Hematopoietic multipotent progenitor cell treated with erythropoietin and hydrocortisone succinate and interleukin-3 and kit ligand, for 17 days (in vitro differentiated cells): ENCODE data around the gene ARHGAP8.

ENCODE experiments used
- DNase-seq: peaks from one replicate; pipeline ENCODE4 v3.0.0-alpha.2; 2015; ENCODE audit warnings: low spot score

The ARHGAP8 gene

DNA sequence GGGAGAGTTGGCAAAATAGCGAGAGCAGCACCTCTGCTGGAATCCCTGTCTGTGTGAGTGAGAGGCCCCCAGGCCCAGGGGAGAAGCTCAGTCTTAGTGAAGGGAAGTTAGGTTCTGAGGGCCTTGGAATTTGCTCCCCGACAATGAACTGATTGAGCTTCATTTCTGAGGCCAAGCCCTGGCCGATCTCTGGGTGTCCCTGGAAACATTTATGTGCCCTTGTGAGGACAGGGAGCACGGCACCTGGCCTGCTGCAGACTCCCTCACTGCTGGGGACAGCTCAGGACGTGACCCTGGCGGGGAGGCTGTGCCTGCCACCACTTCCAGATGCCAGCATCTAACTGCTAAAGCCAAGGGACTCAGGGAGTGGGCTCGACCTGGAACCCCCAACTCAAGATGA is 52.0 kb downstream of the ARHGAP8 start:
- no peak for DNase-seq

DNA sequence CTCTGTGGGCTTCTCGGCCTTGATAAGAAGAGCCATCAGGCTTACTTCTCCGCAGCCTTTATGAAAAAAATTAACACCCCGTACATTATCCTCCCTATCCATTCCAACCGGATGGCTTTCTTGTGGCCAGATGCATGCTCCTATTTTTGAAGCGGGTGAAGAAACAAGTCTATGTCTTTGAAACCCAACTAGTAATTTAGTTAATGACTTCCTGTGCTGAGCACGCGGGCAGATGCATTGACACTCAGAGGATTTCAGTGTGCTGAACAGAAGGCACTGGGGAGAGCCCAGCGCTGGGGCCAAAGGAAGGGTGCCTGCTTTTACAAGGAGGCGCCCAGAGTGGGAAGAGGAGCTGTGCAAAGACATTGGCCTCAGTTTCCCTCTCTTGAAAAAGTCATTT is 53.3 kb downstream of the ARHGAP8 start:
- DNase-seq: no peak

DNA sequence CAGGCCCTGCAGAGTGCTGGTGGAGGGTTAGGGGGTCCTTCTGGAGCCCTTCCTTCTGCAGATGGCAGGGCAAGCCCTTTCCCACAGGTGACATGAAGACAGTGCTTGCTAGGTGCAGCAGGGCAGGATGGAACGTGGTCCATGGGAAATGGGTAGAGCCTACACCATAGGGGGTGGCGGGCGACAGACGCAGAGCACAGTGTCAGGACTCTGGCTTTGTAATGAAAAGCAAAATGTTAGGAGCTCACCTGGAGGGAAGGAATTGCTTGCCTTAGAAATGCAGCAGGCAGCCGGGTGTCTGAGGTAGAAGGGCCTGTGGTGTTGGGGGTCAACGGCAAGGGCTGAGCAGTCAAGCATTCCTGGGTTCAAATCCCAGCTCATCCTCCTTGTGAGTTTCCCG is 54.9 kb downstream of the ARHGAP8 start:
- no peak for DNase-seq

DNA sequence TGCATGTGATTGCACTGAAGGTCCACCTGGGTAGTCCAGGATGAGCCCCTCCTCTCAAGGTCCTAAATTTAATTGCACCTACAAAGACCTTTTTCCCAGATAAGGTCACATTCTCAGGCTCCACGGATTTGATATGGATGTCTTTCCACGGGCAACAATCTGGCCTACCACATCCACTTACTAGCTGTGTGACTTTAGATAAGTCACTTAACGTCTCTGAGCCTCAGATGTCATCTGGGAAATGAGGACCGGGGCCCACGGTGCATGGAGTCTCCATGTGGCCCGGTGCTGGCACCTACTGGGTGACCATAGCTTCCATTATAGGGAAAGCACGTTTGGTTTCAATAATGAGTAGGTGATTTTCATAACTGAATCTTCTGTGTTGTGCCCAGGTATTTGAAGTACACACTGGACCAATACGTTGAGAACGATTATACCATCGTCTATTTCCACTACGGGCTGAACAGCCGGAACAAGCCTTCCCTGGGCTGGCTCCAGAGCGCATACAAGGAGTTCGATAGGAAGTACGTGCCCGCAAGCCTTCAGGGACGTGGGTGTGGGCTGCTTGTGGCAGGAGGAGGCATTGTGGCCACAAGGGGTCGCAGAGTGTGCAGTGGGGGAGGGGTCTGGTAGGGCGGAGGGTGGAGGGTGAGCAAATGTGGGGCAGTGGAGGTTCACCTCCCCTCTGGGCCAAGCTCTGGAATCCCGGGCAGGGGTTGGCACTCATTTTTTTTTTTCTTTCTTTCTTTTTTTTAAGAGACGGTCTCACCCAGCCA is 55.7 kb downstream of the ARHGAP8 start:
- DNase-seq: no peak

DNA sequence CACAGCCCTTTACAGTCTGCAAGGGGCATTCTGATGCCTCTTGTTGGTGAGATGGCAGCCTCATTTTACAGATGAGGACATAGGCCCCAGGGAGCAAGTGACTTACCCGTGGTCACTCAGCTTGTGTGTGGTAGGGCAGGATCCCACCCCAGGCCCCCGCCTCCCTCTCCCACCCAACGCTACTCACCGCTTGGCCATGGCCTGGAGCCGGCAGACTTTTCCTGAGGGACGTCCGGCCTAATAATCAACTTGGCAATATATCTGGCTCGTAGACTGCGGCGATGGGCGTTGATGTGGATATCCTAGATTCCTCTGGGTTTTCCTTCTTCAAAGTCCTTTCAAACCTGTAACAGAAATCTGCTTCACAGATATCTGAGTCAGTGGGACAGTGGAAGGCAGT is 57.1 kb downstream of the ARHGAP8 start:
- DNase-seq: no peak

DNA sequence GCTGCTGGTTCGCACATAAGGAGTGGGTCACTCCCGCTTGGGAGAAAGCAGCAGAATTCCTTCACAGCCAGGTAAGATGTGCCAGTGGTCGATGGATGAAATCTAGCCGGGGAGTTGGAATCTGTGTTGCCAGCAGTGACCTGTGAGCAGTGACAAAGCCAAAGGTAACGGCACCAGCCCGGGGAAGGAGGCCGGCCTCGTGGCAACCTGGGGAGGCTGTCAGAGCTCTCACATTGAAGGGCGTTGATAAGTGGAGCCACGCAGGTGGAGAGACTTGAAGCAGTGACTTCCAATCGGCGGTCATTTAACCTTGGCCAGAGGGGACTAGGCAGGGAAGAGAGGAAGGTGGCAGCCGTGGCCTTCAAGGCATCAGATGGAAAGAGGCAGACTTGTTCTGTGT is 58.8 kb downstream of the ARHGAP8 start:
- no peak for DNase-seq

DNA sequence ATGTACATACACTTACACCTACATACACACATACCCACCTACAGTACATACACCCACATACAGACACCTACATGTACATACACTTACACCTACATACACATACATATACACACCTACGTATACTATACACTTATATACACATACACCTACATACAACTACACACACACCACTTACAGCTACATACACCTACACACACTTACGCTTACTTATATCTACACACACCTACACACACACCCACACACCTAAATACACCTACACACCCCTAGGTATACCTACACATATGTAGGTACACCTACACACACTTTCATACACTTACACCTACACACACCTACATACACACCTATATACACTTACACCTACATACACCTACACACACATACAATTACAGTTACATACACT is 61.0 kb downstream of the ARHGAP8 start:
- no peak for DNase-seq

DNA sequence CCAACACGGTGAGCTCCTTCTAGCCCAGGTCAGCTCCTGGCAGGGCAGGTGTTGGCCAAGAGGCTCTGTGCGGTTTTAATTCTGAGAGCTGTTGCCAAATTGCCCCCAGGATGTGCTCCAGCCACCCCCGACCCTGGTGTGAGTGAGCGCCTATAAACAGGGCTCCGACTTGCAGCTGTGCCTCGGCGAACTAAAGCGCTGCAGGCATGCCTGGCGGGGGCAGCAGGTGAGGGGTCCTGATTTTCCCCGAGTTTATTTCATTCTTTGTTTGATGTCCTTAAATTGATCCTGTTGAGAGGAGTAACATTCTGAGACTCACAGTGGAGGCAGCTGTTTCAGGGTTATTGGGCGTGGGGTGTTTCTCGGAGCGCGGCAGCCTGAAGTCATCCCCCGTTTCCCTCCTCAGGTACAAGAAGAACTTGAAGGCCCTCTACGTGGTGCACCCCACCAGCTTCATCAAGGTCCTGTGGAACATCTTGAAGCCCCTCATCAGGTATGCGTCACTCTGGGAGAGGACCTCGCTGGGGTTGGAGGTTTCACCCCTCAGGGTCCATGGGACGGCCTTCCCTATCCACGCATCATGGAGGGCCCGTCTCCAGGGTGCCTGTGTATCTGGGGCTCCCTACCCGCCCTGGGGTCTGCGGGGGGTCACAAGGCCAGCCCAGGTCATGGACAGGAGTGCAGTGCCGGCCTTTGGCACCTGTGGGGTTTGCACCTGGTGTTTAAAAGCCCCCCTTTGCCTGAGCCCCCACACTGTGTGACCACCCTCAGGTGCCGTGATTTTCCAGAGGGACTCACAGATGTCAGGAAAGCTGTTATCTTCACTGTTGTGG is 62.1 kb downstream of the ARHGAP8 start:
- no peak for DNase-seq

DNA sequence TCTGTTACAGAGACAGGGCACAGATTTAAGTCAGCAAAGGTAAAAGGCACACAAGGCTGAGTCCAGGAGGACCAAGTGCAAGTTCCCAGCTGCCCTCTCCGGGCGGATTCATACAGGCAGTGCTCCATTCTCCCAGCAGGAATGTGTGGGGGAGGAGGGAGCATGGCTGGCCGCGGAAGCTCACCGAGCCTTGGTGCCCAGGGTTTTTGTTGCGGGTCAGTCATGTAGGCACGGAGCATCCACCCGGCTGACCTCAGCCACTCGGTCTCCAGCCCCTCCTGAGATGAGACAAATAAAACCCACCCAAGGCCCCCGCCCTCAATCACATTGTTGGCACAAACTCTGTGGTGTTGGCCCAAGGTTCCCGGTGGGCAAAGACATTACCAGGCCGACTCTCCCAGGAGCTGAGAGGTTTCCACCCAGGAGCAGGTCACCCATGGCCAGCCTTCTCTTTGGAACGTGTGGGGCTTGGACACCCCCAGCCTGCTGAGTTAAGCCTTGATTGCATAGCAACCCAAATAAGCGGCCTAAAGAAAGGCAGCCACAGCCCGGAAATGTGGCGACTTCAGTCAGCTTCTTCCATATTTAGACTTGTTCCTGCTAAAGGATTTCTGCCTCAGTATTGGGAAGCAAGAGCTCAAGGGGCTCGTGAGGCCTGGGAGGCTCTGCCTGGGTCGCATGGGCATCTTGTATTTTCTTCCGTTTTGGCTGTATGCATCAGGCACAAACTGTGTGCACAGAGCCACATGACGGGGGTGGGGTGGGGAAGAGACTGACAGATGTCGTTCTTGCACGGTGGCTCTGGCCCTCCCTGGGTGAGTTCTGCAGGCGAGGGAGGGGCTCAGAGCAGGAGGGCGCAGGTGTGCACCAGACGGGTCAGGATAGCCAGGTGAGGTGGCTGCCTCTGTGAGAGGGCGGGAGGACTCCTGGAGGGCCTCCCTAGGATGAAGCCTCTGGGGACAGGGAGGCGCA is 63.0 kb downstream of the ARHGAP8 start:
- DNase-seq: no peak

DNA sequence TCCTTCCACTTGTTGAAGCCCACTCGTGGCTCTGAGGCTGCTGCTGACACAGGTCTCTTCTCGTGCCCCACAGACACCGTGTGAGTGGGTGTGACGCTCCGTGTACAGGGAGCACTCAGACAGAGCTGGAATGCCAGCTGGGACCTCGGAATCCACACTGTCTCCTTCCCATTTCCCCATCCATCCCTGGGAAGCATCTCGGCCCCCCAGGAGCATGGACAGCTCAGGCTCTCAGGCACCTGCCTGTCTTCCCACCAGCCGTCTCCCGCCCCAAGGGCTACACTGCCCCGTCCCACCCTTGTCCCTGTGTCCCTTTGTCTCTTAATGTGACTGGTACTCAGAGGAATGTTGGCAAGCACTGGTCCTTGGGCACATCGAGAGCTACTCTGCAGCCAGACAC is 63.8 kb downstream of the ARHGAP8 start:
- no peak for DNase-seq

DNA sequence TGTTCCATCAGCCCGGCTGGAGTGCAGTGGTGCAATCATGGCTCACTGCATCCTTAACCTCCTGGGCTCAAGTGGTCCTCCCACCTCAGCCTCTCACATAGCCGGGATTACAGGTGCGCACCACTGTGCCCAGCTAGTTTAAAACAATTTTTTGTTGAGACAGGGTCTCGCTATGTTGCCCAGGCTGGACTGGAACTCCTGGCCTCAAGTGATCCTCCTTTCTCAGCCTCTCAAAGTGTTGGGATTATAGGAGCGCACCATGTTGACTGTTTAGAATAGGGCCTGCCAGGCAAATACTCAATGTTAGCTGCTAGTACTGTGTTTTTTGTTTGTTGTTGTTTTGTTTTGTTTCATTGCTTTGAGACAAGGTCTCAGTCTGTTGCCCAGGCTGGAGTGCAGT is 66.4 kb downstream of the ARHGAP8 start:
- no peak for DNase-seq

DNA sequence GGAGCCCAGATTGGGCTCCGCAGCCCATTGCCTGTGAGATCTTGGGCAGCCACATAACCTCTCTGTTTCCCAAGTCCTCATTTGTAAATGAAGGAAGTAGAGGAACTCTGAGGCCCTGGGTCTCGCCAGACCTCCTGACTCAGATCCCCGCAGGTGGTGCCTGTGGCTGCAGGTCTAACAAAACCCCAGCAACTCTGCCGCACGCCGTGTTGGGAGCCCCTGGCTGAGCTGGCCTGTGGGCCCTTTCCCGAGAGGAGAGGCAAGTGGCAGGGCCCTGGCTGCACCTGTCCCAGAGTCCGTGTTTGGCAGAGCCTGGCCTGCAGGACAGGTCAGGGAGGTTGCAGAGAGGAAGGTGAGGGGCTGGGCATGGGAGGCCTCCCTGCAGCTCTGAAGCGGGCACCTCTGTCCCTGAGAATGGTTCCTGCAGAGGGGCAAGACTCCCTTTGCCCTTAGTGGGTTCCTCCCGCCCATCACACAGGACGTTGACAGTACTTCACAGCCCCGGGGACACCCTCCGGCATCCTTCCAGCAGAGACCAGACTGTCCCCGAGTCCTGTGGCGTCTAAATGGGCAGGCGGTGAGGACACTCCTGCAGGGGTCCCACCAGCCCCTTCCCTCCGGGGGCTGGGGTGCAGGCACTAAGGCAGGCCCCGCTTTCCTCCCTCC is 67.7 kb downstream of the ARHGAP8 start:
- no peak for DNase-seq

DNA sequence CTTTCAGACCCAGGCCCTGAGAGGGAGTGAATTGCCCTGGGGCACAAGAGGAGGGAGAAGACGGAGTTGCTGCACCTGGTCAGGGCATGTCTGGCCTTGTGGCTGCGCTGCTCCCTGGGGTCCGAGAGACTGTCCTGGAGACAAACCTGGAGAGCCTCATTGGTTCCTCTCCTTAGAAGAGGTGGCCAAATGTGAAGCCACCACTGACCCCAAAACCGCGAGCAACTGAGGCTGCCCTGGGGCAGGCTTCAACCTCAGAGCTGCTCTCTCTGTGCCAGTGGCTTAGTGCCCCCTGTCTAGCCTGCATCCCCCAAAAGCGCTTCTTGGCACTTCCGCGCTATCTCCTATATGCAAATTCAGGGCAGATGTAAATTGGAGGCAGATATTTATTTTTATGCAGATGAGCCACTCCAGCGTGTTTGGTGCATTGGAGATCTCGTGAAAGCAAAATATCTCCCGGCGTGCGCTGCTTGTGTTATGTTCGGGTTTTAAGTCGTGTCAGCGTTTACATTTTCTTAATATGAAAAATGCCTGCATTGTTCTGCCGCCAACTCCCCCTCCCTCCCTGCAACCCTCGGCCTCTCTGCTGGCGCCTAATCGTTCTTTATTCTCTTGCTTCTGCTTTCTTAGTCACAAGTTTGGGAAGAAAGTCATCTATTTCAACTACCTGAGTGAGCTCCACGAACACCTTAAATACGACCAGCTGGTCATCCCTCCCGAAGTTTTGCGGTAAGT is 69.5 kb downstream of the ARHGAP8 start:
- DNase-seq: no peak

DNA sequence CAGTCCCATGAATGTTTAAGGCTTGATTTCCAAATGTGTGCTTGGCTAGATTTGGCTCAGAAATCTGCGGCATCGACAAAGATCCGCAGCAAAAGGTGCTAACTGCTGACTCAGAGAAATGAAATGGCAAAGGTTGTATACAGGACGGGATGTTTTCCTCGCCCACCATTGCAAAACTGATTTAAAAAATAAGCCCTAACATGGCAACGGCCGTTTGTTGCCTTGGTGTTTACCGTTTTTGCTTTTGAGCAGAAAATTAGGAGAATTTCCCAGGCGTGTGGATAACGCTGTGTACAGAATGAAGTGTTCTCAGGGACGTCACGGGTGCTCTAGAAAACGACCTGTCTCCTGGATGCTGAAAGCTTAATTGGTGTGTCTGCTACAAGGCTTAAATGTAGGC is 70.2 kb downstream of the ARHGAP8 start:
- DNase-seq: no peak

DNA sequence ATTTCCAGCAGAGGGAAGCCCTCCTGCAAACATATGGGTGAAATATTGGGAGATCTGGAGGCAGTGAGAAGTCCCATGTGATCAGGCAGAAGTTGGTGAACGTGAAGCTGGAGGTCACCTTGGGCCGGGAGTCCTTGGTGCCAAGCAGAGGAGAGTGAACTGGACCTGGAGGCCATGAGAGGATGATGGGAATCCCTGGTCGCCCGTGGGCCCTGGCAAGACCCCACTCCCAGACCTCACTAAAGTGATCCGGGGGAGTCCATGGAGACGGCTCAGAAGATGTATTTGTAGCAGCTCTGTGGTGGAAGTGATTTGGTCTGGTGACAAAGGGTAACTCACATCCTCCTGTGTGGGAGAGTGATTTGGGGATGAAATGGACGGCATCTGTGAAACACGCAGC is 71.0 kb downstream of the ARHGAP8 start:
- no peak for DNase-seq

DNA sequence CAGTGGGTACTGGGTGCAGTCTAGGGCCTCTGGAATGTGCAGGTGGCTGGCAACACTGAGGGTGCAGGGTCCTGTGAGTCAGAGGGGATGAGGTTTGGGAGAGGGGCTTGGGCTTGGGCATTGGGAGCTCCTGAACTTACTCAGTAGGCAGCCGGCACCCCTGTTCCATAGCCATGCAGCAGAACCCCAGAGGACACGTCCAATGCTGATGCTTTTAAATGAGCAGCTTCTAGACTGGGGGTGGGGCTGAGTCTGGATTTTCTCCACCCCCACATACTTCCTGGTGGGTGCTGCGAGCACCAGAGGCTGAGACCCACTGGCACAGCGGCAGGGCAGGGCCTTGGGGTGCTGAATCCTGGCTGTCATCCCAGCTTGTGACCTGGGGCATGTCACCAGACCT is 71.4 kb downstream of the ARHGAP8 start:
- DNase-seq: no peak

DNA sequence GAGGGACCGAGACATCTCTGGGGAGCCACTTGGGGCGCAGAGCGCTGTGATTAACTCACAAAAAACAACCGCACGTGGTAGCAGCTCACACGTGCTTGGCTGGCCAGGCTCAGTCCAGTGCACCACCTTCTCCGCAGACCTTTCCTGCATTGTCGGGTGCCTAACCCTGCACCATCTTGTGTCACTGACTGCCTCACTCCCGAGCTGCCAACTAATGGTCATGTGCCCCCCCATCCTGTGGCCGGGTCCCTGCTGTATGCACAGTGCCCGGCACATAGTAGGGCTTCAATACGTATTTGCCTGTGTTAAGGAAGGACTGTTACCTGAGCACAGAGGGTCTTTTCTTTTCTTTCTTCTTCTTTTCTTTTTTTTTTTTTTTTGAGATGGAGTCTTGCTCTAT is 71.9 kb downstream of the ARHGAP8 start:
- no peak for DNase-seq

DNA sequence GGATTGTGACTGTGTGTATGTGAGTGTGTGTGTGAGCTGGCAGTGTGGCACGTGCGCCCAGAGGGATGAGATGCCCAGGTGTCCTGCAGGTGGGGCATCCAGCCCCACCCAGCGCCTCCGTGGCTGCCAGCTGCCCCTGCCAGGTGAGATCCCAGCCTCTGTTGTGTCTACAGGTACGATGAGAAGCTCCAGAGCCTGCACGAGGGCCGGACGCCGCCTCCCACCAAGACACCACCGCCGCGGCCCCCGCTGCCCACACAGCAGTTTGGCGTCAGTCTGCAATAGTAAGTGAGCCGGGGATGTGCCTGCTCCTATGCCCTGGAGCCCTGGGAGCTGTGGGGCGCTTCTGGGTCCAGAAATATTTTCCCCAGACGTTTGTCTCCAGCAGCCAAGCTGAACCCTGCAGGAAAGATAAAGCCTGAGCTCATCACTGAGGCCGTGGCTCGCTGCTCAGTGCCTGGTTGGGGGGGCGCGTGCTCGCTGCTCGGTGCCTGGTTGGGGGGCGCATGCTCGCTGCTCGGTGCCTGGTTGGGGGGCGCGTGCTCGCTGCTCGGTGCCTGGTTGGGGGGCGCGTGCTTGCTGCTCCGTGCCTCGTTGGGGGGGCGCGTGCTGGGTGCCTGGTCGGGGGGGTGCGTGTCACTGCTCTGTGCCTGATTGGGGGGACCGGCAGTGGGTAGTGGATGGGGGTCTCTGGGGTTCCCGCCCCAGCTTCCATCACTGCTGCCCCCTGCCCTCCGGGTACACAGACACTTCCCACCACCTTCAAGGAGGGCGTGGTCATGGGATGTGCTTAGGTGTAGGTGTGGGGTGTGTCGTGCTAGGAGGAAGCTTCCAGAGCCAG is 73.2 kb downstream of the ARHGAP8 start:
- no peak for DNase-seq

DNA sequence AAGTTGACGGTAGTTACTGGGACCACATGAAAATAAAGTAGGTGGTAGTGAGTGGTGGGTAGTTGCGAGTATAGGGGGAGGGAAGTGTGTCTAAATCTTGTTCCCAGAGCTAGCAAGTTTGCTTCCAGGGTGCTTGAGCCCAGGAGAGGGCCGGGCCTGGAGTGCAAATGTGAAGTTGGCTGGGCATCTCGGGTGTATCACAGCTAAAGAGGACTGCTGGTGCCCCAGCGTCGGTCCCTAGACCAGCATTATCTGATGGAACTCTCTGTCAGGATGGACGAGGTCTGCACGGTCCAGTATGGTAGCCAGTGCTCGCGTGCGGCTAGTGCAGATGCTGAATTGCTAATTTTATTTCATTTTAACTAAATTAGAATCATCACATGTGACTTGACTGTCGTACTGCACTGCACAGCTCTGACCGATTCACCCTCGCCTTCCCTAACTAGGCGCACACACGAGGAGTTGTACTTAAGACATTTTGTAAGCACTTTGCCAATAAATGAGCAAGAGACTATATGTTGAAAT is 75.4 kb downstream of the ARHGAP8 start:
- no peak for DNase-seq

DNA sequence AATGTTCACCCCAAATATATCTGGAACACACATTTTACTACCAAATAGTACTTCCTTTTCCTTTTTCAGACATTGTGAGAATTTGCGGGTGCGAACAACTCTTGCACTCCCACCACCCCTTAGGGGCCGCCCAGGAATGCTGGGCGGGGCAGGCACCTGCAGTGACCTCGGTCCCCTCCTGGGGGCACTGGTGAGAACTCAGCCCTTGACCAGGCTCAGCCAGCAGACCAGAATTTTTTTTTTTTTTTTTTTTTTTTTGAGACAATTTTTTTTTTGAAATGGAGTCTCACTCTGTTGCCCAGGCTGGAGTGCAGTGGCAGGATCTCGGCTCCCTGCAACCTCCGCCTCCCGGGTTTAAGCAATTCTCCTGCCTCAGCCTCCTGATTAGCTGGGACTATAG is 75.8 kb downstream of the ARHGAP8 start:
- DNase-seq: no peak
